Measurements from ENCODE around the gene PFKM. TPM values are rescaled to one million over a fixed set of nuclear protein-coding genes. Genes with fewer than 3 reads are reported as not detected.

Gene PFKM
- polyA plus RNA-seq, 1 donor = 304 TPM

GRCh38 chr12:48157018-48157888 lies 38.1 kb downstream of the PFKM start, which contains the start of gene ASB8:
Gene ASB8 (minus strand): TSS chr12:48157515. CDS start chr12:48153496, 4,019 bp downstream.
- peak; percentile 98 for DNase-seq

- DNase-seq = no peak
These were observed 38.8 kb downstream of the PFKM start for GRCh38 chr12:48157889-48158370.

- DNase-seq = no peak
These were observed 40.9 kb downstream of the PFKM start for GRCh38 chr12:48160046-48160445.

- no peak for DNase-seq
These were observed 41.6 kb downstream of the PFKM start for GRCh38 chr12:48160807-48161206.

- DNase-seq = no peak
These were observed 44.1 kb downstream of the PFKM start for GRCh38 chr12:48163150-48163747.

GRCh38 chr12:48164451-48164850 lies 45.3 kb downstream of the PFKM start:
- no peak for DNase-seq

GRCh38 chr12:48165089-48165981 lies 46.2 kb downstream of the PFKM start:
- peak; percentile 50 for DNase-seq

GRCh38 chr12:48169011-48169410 lies 49.8 kb downstream of the PFKM start:
- no peak for DNase-seq

GRCh38 chr12:48175613-48176416 lies 56.7 kb downstream of the PFKM start:
- no peak for DNase-seq

- no peak for DNase-seq
These were observed 57.2 kb downstream of the PFKM start for GRCh38 chr12:48176417-48176751.

- no peak for DNase-seq
These were observed 58.8 kb downstream of the PFKM start for GRCh38 chr12:48177982-48178381.

- DNase-seq = no peak
These were observed 60.3 kb downstream of the PFKM start for GRCh38 chr12:48179466-48179865.

- no peak for DNase-seq
These were observed 61.3 kb downstream of the PFKM start for GRCh38 chr12:48180424-48180823.

GRCh38 chr12:48180857-48181495 lies 61.8 kb downstream of the PFKM start:
- no peak for DNase-seq

- no peak for DNase-seq
These were observed 63.5 kb downstream of the PFKM start for GRCh38 chr12:48182631-48183030.

GRCh38 chr12:48183091-48183875 lies 64.1 kb downstream of the PFKM start, which contains the start of gene CCDC184:
Gene CCDC184 (plus strand): TSS chr12:48183644. CDS start chr12:48184123, 479 bp downstream.
- peak; percentile 68 for DNase-seq

GRCh38 chr12:48183876-48184548 lies 64.8 kb downstream of the PFKM start:
- DNase-seq = no peak

GRCh38 chr12:48184549-48184922 lies 65.4 kb downstream of the PFKM start:
- DNase-seq = no peak

- DNase-seq = no peak
These were observed 66.2 kb downstream of the PFKM start for GRCh38 chr12:48185181-48185919.

Data from hindlimb muscle (tissue), 1 donor.